Smooth muscle cell of bladder (primary cell): ENCODE data around the gene KHDRBS2. TPM values are rescaled to one million over a fixed set of nuclear protein-coding genes. Genes with fewer than 3 reads are reported as not detected.

Source experiments
- total RNA-seq: library from RNA; depleted of rRNA; stranded (reverse); fragments of >200 nt; gene quantifications from 2 replicates; pipeline ENCODE4 v1.2.3, GENCODE V29; 2014

The KHDRBS2 gene
- not detected in 2 replicates for total RNA-seq

DNA sequence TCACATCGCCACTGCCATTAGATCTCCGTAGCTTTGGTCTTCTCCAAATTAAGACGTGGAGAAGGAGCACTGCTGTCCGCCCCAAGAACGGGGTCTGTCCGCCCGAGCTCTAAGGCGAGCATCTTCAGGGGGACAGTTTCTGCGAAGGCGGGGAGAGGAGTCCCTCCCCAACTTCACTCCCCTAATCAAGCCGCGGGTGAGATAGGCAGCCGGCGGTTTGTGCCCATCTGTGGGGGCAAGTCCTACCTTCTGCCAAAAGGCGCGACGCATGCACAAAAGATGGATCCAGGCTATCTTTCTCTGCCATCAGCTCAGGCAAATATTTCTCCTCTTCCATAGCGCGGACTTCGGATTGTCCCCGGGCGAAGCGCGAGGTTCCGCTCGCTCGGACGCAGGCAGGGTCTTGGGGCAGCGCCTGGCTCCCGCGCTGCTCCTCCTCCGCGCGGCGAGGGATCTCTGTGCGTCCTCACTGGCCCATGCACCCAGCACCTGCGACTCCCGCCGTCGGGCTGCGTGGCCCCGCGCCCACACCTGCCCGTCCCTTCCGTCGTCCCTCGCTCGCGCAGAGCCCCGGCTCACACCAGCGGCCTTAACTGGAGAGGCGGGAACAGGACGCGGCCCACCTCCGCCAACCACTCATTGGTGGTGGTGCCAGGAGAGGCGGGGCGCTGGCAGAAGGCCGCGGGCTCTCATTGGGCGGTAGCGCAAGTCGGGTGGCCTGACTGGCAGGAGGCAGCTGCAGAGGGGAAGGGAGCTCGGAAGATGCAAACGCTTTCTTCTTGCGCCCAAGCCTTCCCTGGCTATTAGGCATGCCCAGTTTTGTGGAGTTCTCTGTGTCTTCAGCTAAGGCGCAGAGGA is at the start of gene KHDRBS2:
Gene KHDRBS2 (minus strand): TSS at position 614 of the 858 bp plus-strand sequence.

